Measurements from ENCODE around the gene APMAP.

Gene APMAP

DNA sequence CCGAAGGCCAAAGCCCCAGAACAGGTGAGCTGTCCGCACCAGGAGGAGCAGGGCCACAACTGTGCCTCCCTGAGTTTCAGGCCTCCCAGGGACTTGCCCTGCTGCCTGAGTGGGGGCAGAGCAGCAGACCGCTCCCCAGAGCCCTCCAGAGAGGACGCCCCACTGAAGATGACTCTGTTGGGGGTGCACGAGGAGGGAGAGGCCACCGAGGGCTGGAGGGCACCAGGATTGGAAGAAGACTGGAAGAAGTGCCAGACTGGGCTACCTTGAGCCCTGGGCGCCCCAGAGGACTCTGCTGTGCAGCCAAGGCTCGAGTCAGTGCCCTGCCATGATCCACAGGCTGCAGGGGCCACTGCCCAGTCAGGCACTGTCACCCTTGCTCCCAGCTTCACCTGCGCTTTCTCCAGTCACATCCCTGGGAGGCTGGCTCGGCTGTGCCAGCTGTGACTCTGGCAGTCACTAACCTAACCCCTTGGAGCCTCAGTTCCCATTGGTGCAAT, 32.2 kb downstream of the APMAP start:
- Histone ChIP-seq H3K9ac (ENCODE audit: low read length) (no peak overlapping the region), H3K4me3 (ENCODE audit: low read depth in 1 of 2, low read length in 2 of 2) (no peak overlapping the region), H3K27me3 (ENCODE audit: control insufficient read depth in 1 of 2, insufficient read depth in 2 of 2, low read length in 2 of 2) (no peaks in the 10 kb centered on the region), H3K27ac (ENCODE audit: low read depth, low read length) (no peak overlapping the region), H3K4me1 (ENCODE audit: insufficient read depth, low read length) (no peaks in the 10 kb centered on the region), H3K36me3 (ENCODE audit: insufficient read depth, low read length) (peaks cover 33% of the 10 kb centered on the region), H3K9me3 (ENCODE audit: low read length) (no peaks in the 10 kb centered on the region)

DNA sequence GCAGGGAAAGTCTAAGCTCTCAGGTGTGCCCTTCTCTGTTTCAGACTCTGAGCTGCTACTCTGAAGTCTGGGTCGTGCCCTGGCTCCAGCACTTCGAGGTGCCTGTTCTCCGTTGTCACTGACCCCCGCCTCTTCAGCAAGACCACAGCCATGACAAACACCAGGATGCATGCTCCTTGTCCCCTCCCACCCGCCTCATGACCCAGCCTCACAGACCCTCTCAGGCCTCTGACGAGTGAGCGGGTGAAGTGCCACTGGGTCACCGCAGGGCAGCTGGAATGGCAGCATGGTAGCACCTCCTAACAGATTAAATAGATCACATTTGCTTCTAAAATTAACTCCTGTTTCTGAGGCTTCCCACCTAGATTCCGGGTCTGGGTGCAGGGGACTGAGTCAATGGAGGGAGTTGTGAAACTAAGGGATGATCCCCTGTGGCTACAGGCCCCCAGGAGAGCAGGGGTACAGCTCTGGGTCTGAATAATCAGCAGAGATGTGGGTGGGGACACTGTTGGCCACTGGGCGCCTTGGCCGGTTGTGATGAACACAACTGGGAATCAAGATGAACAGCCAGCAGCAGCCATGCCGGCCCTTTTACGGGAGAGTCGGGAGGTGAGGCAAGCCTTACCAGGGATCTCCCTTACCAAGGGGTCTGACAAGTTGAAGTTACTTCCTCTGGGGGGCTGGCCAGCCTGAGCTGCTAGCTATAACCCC, 32.8 kb downstream of the APMAP start:
- Histone ChIP-seq H3K9ac (ENCODE audit: low read length) (no peak overlapping the region), H3K27me3 (ENCODE audit: control insufficient read depth in 1 of 2, insufficient read depth in 2 of 2, low read length in 2 of 2) (no peaks in the 10 kb centered on the region), H3K36me3 (ENCODE audit: insufficient read depth, low read length) (peaks cover 30% of the 10 kb centered on the region), H3K27ac (ENCODE audit: low read depth, low read length) (no peak overlapping the region), H3K9me3 (ENCODE audit: low read length) (no peaks in the 10 kb centered on the region), H3K4me3 (ENCODE audit: low read depth in 1 of 2, low read length in 2 of 2) (no peak overlapping the region), H3K4me1 (ENCODE audit: insufficient read depth, low read length) (no peaks in the 10 kb centered on the region)

DNA sequence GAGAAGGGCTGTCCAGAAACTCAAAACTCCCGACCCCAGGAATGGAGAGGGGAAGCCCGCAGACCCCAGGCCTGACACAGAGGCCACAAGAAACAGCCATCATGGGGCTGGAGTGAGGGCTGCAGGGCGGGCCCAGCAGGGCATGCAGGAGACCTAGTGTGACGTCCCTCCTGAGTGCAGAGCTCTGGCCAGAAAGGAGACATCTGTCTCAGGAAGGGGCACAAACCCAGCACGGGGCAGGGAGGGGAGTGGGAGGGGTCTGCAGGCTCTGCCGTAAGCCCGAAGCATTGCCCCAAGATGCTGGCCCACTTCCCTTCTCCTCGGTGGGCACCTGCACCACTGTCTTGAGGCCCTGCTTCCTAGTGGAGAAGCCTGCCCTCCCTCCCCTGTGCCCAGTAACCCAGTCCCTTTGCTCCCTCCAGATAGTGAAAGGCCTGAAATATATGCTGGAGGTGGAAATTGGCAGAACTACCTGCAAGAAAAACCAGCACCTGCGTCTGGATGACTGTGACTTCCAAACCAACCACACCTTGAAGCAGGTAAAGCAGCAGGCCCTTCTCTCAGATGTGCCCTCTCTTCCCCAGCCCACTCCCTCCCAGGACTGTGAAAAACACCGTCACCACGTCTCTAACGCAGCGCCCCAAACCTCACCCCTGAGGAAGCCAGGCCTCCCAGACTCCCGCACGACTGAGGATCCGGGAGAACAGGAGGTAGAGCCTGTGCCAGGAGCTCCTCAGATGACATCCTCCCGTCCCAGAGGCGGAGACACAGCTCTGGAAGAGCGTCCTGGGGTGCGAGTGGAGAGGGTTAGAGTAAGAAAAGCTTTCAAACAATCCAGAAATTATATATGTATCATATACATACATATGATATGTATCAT, 33.8 kb downstream of the APMAP start:
- no peaks in the 10 kb centered on the region for H3K9me3 ChIP-seq (ENCODE audit: low read length)
- no peaks in the 10 kb centered on the region for H3K27me3 ChIP-seq (ENCODE audit: control insufficient read depth in 1 of 2, insufficient read depth in 2 of 2, low read length in 2 of 2)
- no peak overlapping the region for H3K27ac ChIP-seq (ENCODE audit: low read depth, low read length)
- H3K9ac ChIP-seq (ENCODE audit: low read length): no peak overlapping the region
- H3K36me3 ChIP-seq (ENCODE audit: insufficient read depth, low read length): peaks cover 24% of the 10 kb centered on the region
- no peak overlapping the region for H3K4me3 ChIP-seq (ENCODE audit: low read depth in 1 of 2, low read length in 2 of 2)
- H3K4me1 ChIP-seq (ENCODE audit: insufficient read depth, low read length): no peaks in the 10 kb centered on the region

DNA sequence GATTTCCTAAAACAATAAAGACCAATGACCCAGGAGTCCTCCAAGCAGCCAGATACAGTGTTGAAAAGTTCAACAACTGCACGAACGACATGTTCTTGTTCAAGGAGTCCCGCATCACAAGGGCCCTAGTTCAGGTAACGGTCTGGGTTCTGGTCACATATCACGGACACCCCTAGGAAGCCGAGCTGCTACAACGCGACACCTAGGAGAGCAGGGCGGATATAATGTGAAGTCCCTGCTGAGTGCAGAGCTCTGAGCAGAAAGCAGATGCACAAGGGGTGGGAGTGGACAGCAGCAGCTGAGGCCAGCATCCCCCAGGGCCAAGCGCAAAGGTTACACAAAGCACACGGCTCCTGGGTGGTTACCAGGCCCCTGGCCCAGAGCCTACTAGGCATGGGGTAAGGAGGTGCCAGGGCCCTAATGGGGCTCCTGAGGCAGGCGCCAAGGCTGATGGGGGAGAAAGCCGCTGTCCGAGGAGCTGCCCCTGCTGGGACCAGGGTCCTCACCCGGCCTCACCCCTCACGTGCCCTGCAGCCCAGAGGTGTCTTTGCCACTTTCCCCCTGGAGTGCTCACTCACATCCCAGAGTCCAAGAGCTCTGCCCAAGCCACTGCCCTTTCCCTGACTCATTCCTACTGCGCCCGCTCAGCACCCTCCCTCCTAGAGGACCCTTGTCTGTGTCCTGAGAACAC, 35.1 kb downstream of the APMAP start:
- H3K27ac ChIP-seq (ENCODE audit: low read depth, low read length): no peak overlapping the region
- H3K36me3 ChIP-seq (ENCODE audit: insufficient read depth, low read length): peaks cover 13% of the 10 kb centered on the region
- no peaks in the 10 kb centered on the region for H3K27me3 ChIP-seq (ENCODE audit: control insufficient read depth in 1 of 2, insufficient read depth in 2 of 2, low read length in 2 of 2)
- H3K4me1 ChIP-seq (ENCODE audit: insufficient read depth, low read length): no peaks in the 10 kb centered on the region
- no peak overlapping the region for H3K4me3 ChIP-seq (ENCODE audit: low read depth in 1 of 2, low read length in 2 of 2)
- no peaks in the 10 kb centered on the region for H3K9me3 ChIP-seq (ENCODE audit: low read length)
- H3K9ac ChIP-seq (ENCODE audit: low read length): no peak overlapping the region

DNA sequence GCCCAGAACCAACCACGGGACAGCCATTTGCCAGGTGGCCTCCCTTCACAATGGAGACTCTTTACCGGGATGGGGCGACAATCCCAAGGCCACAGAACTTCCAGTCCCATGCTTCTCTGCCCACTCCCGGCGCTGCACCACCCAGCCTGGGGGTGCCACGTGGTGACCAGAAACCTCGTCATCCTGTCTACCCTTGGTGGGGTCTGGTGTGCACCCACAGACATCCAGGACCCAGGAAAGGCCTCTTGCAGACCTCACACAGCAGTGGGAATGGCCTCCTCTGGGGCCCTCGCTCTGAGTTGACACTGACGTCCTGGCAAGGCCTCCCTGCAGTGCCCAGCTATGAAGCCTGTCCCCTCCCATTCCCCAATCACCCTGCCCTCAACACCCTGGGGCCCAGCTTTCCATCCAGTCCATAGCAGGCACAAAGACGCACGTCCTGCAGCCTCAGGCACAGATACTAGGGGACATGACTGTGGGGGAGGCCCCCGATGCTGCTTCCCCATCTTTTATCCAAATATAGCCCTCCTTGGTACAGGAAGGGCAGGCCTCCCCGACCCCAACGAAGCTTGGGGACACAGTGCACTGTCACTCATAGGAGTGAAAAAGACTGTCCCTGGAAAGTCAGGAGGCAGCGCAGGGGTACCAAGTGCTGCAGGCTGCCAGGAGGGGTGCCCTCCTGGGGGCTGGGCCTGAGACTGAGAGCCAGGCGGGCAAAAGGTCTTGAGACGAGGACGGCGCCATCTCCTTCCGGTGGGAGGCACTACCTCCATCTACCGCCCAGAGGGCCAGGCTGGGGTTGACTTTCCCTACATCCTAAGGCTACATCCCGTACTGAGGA, 36.3 kb downstream of the APMAP start:
- no peaks in the 10 kb centered on the region for H3K9me3 ChIP-seq (ENCODE audit: low read length)
- no peaks in the 10 kb centered on the region for H3K4me1 ChIP-seq (ENCODE audit: insufficient read depth, low read length)
- no peak overlapping the region for H3K9ac ChIP-seq (ENCODE audit: low read length)
- H3K36me3 ChIP-seq (ENCODE audit: insufficient read depth, low read length): peaks cover 5% of the 10 kb centered on the region
- H3K4me3 ChIP-seq (ENCODE audit: low read depth in 1 of 2, low read length in 2 of 2): no peak overlapping the region
- no peaks in the 10 kb centered on the region for H3K27me3 ChIP-seq (ENCODE audit: control insufficient read depth in 1 of 2, insufficient read depth in 2 of 2, low read length in 2 of 2)
- H3K27ac ChIP-seq (ENCODE audit: low read depth, low read length): no peak overlapping the region

DNA sequence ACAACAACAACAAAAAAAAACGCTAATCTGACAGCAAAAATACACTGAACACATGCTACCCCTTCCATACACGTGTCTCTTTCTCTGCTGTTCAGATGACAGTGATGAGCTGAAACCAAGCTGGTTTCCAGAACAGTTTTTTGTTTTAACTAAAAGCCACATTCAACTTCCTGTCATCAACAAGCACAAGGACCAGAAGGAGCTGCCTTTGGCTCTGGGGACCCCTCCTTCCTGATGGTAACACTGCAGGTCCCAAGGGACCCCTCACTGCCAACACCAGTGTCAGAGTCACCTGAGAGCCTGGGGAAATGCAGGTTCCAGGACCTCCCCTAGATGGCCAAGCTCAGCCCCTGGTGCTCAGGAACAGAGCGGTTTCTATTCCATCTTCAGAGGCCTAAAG, 37.5 kb downstream of the APMAP start:
- Histone ChIP-seq H3K27me3 (ENCODE audit: control insufficient read depth in 1 of 2, insufficient read depth in 2 of 2, low read length in 2 of 2) (no peaks in the 10 kb centered on the region), H3K27ac (ENCODE audit: low read depth, low read length) (no peak overlapping the region), H3K4me1 (ENCODE audit: insufficient read depth, low read length) (no peaks in the 10 kb centered on the region), H3K36me3 (ENCODE audit: insufficient read depth, low read length) (no peaks in the 10 kb centered on the region), H3K9ac (ENCODE audit: low read length) (no peak overlapping the region), H3K4me3 (ENCODE audit: low read depth in 1 of 2, low read length in 2 of 2) (no peak overlapping the region), H3K9me3 (ENCODE audit: low read length) (no peaks in the 10 kb centered on the region)

DNA sequence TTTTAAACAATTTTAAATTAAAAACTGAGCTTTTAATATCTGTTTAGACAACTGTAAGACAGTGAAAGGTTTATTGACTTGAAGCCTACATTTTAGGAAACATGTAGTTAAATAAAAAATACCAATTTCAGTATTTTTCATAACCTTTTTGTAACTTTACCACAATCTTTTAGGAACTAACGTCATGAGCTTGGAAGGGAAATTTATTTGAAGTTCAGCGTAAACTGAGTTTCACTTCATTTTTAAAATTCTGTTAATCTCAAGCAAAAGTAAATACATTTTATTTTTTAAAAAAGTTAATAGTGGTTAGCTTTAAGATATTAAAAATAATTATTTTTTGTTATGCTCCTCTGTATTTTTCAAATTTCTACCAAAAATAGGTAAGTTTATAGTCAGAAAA, 38.0 kb downstream of the APMAP start:
- Histone ChIP-seq H3K9ac (ENCODE audit: low read length) (no peak overlapping the region), H3K36me3 (ENCODE audit: insufficient read depth, low read length) (no peaks in the 10 kb centered on the region), H3K4me3 (ENCODE audit: low read depth in 1 of 2, low read length in 2 of 2) (no peak overlapping the region), H3K4me1 (ENCODE audit: insufficient read depth, low read length) (no peaks in the 10 kb centered on the region), H3K27me3 (ENCODE audit: control insufficient read depth in 1 of 2, insufficient read depth in 2 of 2, low read length in 2 of 2) (no peaks in the 10 kb centered on the region), H3K9me3 (ENCODE audit: low read length) (no peaks in the 10 kb centered on the region), H3K27ac (ENCODE audit: low read depth, low read length) (no peak overlapping the region)

DNA sequence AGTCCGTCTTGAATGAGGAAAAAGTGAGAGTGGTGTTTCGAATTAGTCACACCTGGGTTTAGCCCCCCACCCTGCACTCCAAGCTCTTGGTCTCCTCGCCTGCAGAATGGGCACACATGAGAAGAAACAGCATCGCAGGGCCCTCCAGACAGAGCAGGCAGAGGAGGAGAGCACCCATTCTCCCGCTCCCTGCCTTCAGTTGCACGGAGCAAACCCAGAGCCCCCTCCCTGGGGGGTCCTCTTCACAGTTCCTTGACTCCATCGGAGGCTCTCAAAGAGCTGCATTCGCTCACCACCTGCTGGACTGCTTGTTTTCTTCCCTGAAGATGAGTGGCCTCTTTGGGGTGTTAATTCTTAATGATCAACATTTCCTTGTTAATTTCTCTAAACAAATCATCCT, 38.4 kb downstream of the APMAP start:
- Histone ChIP-seq H3K36me3 (ENCODE audit: insufficient read depth, low read length) (no peaks in the 10 kb centered on the region), H3K4me3 (ENCODE audit: low read depth in 1 of 2, low read length in 2 of 2) (no peak overlapping the region), H3K9me3 (ENCODE audit: low read length) (no peaks in the 10 kb centered on the region), H3K4me1 (ENCODE audit: insufficient read depth, low read length) (no peaks in the 10 kb centered on the region), H3K9ac (ENCODE audit: low read length) (no peak overlapping the region), H3K27ac (ENCODE audit: low read depth, low read length) (no peak overlapping the region), H3K27me3 (ENCODE audit: control insufficient read depth in 1 of 2, insufficient read depth in 2 of 2, low read length in 2 of 2) (no peaks in the 10 kb centered on the region)

DNA sequence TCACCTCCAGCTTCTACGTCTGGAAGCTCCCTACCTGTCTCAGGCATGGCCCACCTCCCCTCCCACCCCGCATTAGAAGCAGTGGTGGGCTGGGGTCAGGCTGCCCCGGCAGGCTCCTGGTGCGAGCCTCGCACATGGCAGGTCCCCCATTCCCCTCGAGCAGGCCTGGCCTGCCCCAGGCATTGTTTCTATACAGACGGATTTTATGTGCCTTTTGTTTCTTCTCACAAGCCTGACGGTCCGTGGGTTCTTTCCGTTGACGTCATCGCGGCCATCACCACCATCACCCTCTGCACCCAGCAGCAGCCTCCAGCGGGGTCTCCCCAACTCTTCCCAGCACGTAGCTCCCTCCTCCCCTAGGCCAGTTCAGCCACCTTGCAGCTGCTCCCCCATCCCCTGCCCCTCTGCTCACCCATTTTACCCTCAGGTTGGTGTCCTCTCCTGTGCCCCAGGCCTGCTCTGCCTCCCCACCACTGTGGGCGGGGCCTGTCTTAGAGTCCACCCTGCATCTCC, 38.9 kb downstream of the APMAP start:
- Histone ChIP-seq H3K9ac (ENCODE audit: low read length) (no peak overlapping the region), H3K27ac (ENCODE audit: low read depth, low read length) (no peak overlapping the region), H3K4me1 (ENCODE audit: insufficient read depth, low read length) (no peaks in the 10 kb centered on the region), H3K36me3 (ENCODE audit: insufficient read depth, low read length) (no peaks in the 10 kb centered on the region), H3K9me3 (ENCODE audit: low read length) (no peaks in the 10 kb centered on the region), H3K4me3 (ENCODE audit: low read depth in 1 of 2, low read length in 2 of 2) (no peak overlapping the region), H3K27me3 (ENCODE audit: control insufficient read depth in 1 of 2, insufficient read depth in 2 of 2, low read length in 2 of 2) (no peaks in the 10 kb centered on the region)

DNA sequence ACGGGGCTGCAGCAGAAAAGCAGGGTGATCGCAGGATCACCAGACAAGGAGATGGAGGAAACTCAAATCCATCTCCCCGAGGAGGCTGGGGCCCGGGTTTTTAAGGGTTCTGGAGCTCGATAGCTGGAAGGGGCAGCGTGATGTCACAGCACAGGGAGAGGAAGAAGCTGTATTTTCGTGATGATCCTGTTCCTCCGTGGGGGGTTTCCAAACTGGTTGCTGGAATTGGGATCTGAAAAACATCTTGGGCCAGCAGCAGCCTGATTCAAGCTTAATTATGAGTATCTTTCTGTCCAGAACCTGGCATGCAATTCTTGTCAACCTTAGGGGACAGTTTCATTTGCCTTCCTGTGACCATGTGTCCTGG, 39.4 kb downstream of the APMAP start:
- Histone ChIP-seq H3K27ac (ENCODE audit: low read depth, low read length) (no peak overlapping the region), H3K9me3 (ENCODE audit: low read length) (no peaks in the 10 kb centered on the region), H3K27me3 (ENCODE audit: control insufficient read depth in 1 of 2, insufficient read depth in 2 of 2, low read length in 2 of 2) (no peaks in the 10 kb centered on the region), H3K36me3 (ENCODE audit: insufficient read depth, low read length) (no peaks in the 10 kb centered on the region), H3K4me1 (ENCODE audit: insufficient read depth, low read length) (no peaks in the 10 kb centered on the region), H3K4me3 (ENCODE audit: low read depth in 1 of 2, low read length in 2 of 2) (no peak overlapping the region), H3K9ac (ENCODE audit: low read length) (no peak overlapping the region)

Data from muscle layer of colon (tissue), 2 donors.